Panc1 (cell line): Measurements from ENCODE around the gene PEF1. TPM values are rescaled to one million over a fixed set of nuclear protein-coding genes. Genes with fewer than 3 reads are reported as not detected.

ENCODE experiments used
- ATAC-seq: fragments of 200-7000 bp; cut with Tn5 transposase; 2 replicates; pipeline ENCODE4 v1.9.1; 2020; ENCODE audit warnings: mild to moderate bottlenecking, moderate library complexity
- BruUV-seq: library from RNA; stranded (reverse); fragments of 400-500 nt; replicated peaks from 2 replicates; lab custom pipeline; 2021; lab: Mats Ljungman, UMichigan
- CTCF ChIA-PET: fragments of 300-600 bp; sonication (Branson Sonifier 250); formaldehyde crosslinking; loops from one replicate; lab custom pipeline; 2022; ENCODE audit warnings: antibody characterized with exemption; lab: Charles Lee
- POLR2A ChIA-PET: fragments of 300-600 bp; sonication (Branson Sonifier 250); formaldehyde crosslinking; loops from one replicate; lab custom pipeline; 2022; ENCODE audit warnings: antibody characterized with exemption; lab: Charles Lee
- DNase-seq: peaks from one replicate; pipeline ENCODE4 v3.0.0-alpha.2; 2010; ENCODE audit warnings: low read depth, low spot score
- H3K27ac ChIP-seq: 2 replicates; pipeline ENCODE4 v1.5.1; 2011; ENCODE audit warnings: mild to moderate bottlenecking, low read length, inconsistent platforms
- H3K27me3 ChIP-seq: fragments of 200-500 bp; sonication (Bioruptor generic); 2 replicates; pipeline ENCODE4 v1.6.0; 2014; ENCODE audit warnings: low read length, inconsistent platforms; ENCODE audit not compliant: control insufficient read depth, insufficient read depth
- H3K36me3 ChIP-seq: fragments of 200-500 bp; sonication (Bioruptor generic); 2 replicates; pipeline ENCODE4 v1.5.1; 2014; ENCODE audit warnings: inconsistent platforms, mild to moderate bottlenecking, low read length, moderate library complexity; ENCODE audit not compliant: control insufficient read depth, insufficient read depth
- H3K4me1 ChIP-seq: 2 replicates; pipeline ENCODE4 v1.5.1; 2011; ENCODE audit warnings: inconsistent platforms, mild to moderate bottlenecking, low read length, moderate library complexity; ENCODE audit not compliant: control insufficient read depth, insufficient read depth
- H3K4me3 ChIP-seq, 2 experiments: 2 replicates each; pipeline ENCODE4 v1.5.1; 2011 to 2012; ENCODE audit warnings: low read depth in 2 of 2, low read length in 2 of 2, mild to moderate bottlenecking in 2 of 2, inconsistent platforms in 1 of 2, moderate library complexity in 1 of 2
- H3K9me3 ChIP-seq: fragments of 200-500 bp; sonication (Bioruptor generic); 2 replicates; pipeline ENCODE4 v1.5.1; 2014; ENCODE audit warnings: low read depth, mild to moderate bottlenecking, inconsistent platforms, low read length, moderate library complexity; ENCODE audit not compliant: control insufficient read depth, insufficient read depth
- CTCF ChIP-seq: fragments of 450-650 bp; IDR thresholded peaks from 2 replicates; pipeline ENCODE4 v1.5.1; 2017; ENCODE audit warnings: mild to moderate bottlenecking
- POLR2AphosphoS5 ChIP-seq: IDR thresholded peaks from 2 replicates; pipeline ENCODE4 v1.6.1; 2012; ENCODE audit warnings: mild to moderate bottlenecking, low read depth, low read length, moderate library complexity
- SIN3A ChIP-seq: IDR thresholded peaks from 2 replicates; pipeline ENCODE4 v1.6.1; 2012; ENCODE audit warnings: low read depth, mild to moderate bottlenecking, low read length, moderate library complexity, borderline replicate concordance; ENCODE audit not compliant: insufficient read depth
- TCF7L2 ChIP-seq: IDR thresholded peaks from 2 replicates; pipeline ENCODE4 v1.6.1; 2011; ENCODE audit warnings: mild to moderate bottlenecking, low read depth, low read length, inconsistent platforms
- in situ Hi-C: cut with HindIII; loops from 2 replicates; pipeline ENCODE4 v1.10.0; 2016; ENCODE audit warnings: low sequenced_read_pairs, low pct_unique_long_range_greater_than_20kb
- intact Hi-C: fragments of 100-400 bp; cut with micrococcal nuclease; formaldehyde crosslinking; loops from one replicate; pipeline ENCODE4 v1.10.0; 2022; ENCODE audit not compliant: unreplicated experiment
- total RNA-seq: library from RNA; stranded (reverse); gene quantifications from one replicate; pipeline ENCODE4 v1.2.1, GENCODE V29; 2021; ENCODE audit not compliant: unreplicated experiment
- TF ChIP-seq, protein P1 (sequence below), 2 experiments: IDR thresholded peaks; 2 replicates each; pipeline ENCODE4 v1.6.1; 2011 to 2012; ENCODE audit warnings: low read depth in 2 of 2, control low read depth in 1 of 2, low read length in 1 of 2, mild to moderate bottlenecking in 1 of 2, moderate library complexity in 1 of 2; ENCODE audit not compliant: insufficient read depth in 1 of 2

Gene PEF1
- total RNA-seq, 1 experiment from 2014 or later = 58.4 TPM

- Histone ChIP-seq H3K4me3 (no peak overlapping the region), H3K9me3 (no peaks in the 10 kb centered on the region), H3K27ac (peak overlapping the region; percentile 66; the same call in 1 of the 2 replicates), H3K27me3 (no peaks in the 10 kb centered on the region), H3K4me1 (peaks cover 39% of the 10 kb centered on the region), H3K36me3 (no peaks in the 10 kb centered on the region)
- BruUV-seq = no TSS peak
- in situ Hi-C loops (no loop called here), intact Hi-C loops (no loop called here)
- no peak for ATAC-seq
- no peak for DNase-seq
- ChIA-PET CTCF (no interaction called here), POLR2A (no interaction called here)
- TF ChIP-seq TCF7L2 (no peak), POLR2AphosphoS5 (no peak), CTCF (no peak), SIN3A (no peak)
- TF ChIP-seq, protein P1, sequence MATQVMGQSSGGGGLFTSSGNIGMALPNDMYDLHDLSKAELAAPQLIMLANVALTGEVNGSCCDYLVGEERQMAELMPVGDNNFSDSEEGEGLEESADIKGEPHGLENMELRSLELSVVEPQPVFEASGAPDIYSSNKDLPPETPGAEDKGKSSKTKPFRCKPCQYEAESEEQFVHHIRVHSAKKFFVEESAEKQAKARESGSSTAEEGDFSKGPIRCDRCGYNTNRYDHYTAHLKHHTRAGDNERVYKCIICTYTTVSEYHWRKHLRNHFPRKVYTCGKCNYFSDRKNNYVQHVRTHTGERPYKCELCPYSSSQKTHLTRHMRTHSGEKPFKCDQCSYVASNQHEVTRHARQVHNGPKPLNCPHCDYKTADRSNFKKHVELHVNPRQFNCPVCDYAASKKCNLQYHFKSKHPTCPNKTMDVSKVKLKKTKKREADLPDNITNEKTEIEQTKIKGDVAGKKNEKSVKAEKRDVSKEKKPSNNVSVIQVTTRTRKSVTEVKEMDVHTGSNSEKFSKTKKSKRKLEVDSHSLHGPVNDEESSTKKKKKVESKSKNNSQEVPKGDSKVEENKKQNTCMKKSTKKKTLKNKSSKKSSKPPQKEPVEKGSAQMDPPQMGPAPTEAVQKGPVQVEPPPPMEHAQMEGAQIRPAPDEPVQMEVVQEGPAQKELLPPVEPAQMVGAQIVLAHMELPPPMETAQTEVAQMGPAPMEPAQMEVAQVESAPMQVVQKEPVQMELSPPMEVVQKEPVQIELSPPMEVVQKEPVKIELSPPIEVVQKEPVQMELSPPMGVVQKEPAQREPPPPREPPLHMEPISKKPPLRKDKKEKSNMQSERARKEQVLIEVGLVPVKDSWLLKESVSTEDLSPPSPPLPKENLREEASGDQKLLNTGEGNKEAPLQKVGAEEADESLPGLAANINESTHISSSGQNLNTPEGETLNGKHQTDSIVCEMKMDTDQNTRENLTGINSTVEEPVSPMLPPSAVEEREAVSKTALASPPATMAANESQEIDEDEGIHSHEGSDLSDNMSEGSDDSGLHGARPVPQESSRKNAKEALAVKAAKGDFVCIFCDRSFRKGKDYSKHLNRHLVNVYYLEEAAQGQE (IDR thresholded peaks at IDR 0.05; ENCODE audit: insufficient read depth in 1 of 2, low read depth in 2 of 2, low read length in 1 of 2) = no peak
Observed at GRCh38 chr1:31583082-31583994, 61.3 kb downstream of the PEF1 start.

- ChIA-PET POLR2A (no interaction called here), CTCF (interaction anchor here (1.1 kb wide), 1 partner anchor 37 kb away, joined by 3 read pairs; no protein-coding TSS in a partner anchor)
- TF ChIP-seq SIN3A (no peak), TCF7L2 (no peak)
- in situ Hi-C loops (no loop called here), intact Hi-C loops (no loop called here)
- Histone ChIP-seq H3K4me3 (no peak overlapping the region), H3K4me1 (peaks cover 38% of the 10 kb centered on the region), H3K9me3 (no peaks in the 10 kb centered on the region), H3K27me3 (no peaks in the 10 kb centered on the region), H3K27ac (peak overlapping the region; percentile 65; the same call in 1 of the 2 replicates), H3K36me3 (peaks cover 4% of the 10 kb centered on the region; the same call in 1 of the 2 replicates)
- DNase-seq (no peak), ATAC-seq (no peak)
- no TSS peak for BruUV-seq
Observed at GRCh38 chr1:31581821-31582810, 62.6 kb downstream of the PEF1 start.
